ENCODE results near the gene BICDL1. TPM values are rescaled to one million over a fixed set of nuclear protein-coding genes. Genes with fewer than 3 reads are reported as not detected.

Gene BICDL1
- polyA plus RNA-seq, 1 experiment: 0.02 TPM

GRCh38 chr12:120076651-120077050, 87.6 kb downstream of the BICDL1 start:
- ChIA-PET CTCF (no interaction called here), POLR2A (no interaction called here)
- TF ChIP-seq CTCF (IDR thresholded peaks at IDR 0.05; ENCODE audit: insufficient read depth, low read depth, low read length): no peak
- Histone ChIP-seq H3K36me3 (ENCODE audit: control insufficient read depth, insufficient read depth, low read length) (no peaks in the 10 kb centered on the region), H3K4me3 (ENCODE audit: low read depth, low read length) (no peak overlapping the region), H3K27me3 (ENCODE audit: control insufficient read depth, insufficient read depth, low read length) (peaks cover 8% of the 10 kb centered on the region)
- DNase-seq (ENCODE audit: low read depth): no peak

- Histone ChIP-seq H3K4me3 (ENCODE audit: low read depth, low read length) (no peak overlapping the region), H3K36me3 (ENCODE audit: control insufficient read depth, insufficient read depth, low read length) (no peaks in the 10 kb centered on the region), H3K27me3 (ENCODE audit: control insufficient read depth, insufficient read depth, low read length) (peaks cover 8% of the 10 kb centered on the region)
- POLR2A ChIA-PET: no interaction called here
- DNase-seq (ENCODE audit: low read depth): no peak
- CTCF ChIA-PET: interaction anchor here (1.8 kb wide), 1 partner anchor 10 kb away, joined by 5 read pairs; no protein-coding TSS in a partner anchor
- no peak for TF ChIP-seq CTCF (IDR thresholded peaks at IDR 0.05; ENCODE audit: insufficient read depth, low read depth, low read length)
These were observed 88.2 kb downstream of the BICDL1 start for GRCh38 chr12:120077260-120077659.

- H3K4me3 ChIP-seq (ENCODE audit: low read depth, low read length): no peak overlapping the region
- H3K27me3 ChIP-seq (ENCODE audit: control insufficient read depth, insufficient read depth, low read length): peaks cover 6% of the 10 kb centered on the region
- no peaks in the 10 kb centered on the region for H3K36me3 ChIP-seq (ENCODE audit: control insufficient read depth, insufficient read depth, low read length)
- CTCF ChIA-PET: interaction anchor here (1.8 kb wide), 1 partner anchor 8 kb away, joined by 5 read pairs; no protein-coding TSS in a partner anchor
- no peak for TF ChIP-seq CTCF (IDR thresholded peaks at IDR 0.05; ENCODE audit: insufficient read depth, low read depth, low read length)
- no peak for DNase-seq (ENCODE audit: low read depth)
- POLR2A ChIA-PET: no interaction called here
These were observed 89.8 kb downstream of the BICDL1 start for GRCh38 chr12:120078868-120079267.

GRCh38 chr12:120079411-120080400, 90.7 kb downstream of the BICDL1 start:
- ChIA-PET POLR2A (interaction anchor here (0.6 kb wide), 1 partner anchor 210 kb away, joined by 3 read pairs; no protein-coding TSS in a partner anchor), CTCF (interaction anchor here (1.4 kb wide), 1 partner anchor 9 kb away, joined by 6 read pairs; no protein-coding TSS in a partner anchor)
- H3K36me3 ChIP-seq (ENCODE audit: control insufficient read depth, insufficient read depth, low read length): no peaks in the 10 kb centered on the region
- TF ChIP-seq CTCF (IDR thresholded peaks at IDR 0.05; ENCODE audit: insufficient read depth, low read depth, low read length): no peak
- DNase-seq (ENCODE audit: low read depth): no peak
- no peak overlapping the region for H3K4me3 ChIP-seq (ENCODE audit: low read depth, low read length)
- peaks cover 4% of the 10 kb centered on the region for H3K27me3 ChIP-seq (ENCODE audit: control insufficient read depth, insufficient read depth, low read length)

GRCh38 chr12:120081641-120082040, 92.6 kb downstream of the BICDL1 start:
- CTCF ChIA-PET: no interaction called here

More at GRCh38 chr12:120081641-120082040, 92.6 kb downstream of the BICDL1 start:
- DNase-seq (ENCODE audit: low read depth): no peak
- Histone ChIP-seq H3K4me3 (ENCODE audit: low read depth, low read length) (no peak overlapping the region), H3K36me3 (ENCODE audit: control insufficient read depth, insufficient read depth, low read length) (no peaks in the 10 kb centered on the region), H3K27me3 (ENCODE audit: control insufficient read depth, insufficient read depth, low read length) (peaks cover 4% of the 10 kb centered on the region)
- POLR2A ChIA-PET: no interaction called here
- TF ChIP-seq CTCF (IDR thresholded peaks at IDR 0.05; ENCODE audit: insufficient read depth, low read depth, low read length): no peak
